Stimulated activated CD8-positive, alpha-beta memory T cell treated with anti-CD3 and anti-CD28 coated beads, Interleukin-7, amount 100 ng/mL, for 4 hours (primary cell): ENCODE data around the gene PSORS1C1.
"Not testable (repeated sequence)": the region's sequence is repeated elsewhere in the genome, so short reads cannot be mapped to it uniquely, and the experiment has no call there.

Experiments
- DNase-seq, 2 donors: peaks; one replicate each; pipeline ENCODE4 v3.0.0-alpha.2; 2020; ENCODE audit warnings: low read depth in 2 of 2

PSORS1C1 gene, protein sequence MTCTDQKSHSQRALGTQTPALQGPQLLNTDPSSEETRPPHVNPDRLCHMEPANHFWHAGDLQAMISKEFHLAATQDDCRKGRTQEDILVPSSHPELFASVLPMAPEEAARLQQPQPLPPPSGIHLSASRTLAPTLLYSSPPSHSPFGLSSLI

DNA sequence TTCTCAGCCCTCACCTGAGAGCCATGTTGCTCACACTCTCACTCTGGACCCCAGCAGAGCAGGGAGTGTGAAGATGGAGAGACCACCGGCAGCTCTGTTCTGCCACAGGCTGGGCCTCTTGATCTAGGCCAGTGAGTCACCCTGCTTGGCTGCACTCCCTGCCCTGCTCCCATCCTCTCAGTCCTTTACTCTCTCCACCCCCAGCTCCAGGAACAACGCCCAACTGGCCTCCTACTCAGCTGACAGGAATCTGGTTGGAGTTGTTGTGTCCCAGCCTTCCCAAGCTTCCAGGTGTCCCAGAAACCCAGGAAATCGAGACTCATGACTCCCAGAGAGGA, at the start of gene PSORS1C1:
Gene PSORS1C1 (plus strand): TSS at position 260 of the 338 bp plus-strand sequence. CDS start 14,833 bp downstream, outside the sequence.
- DNase-seq: no peak

DNA sequence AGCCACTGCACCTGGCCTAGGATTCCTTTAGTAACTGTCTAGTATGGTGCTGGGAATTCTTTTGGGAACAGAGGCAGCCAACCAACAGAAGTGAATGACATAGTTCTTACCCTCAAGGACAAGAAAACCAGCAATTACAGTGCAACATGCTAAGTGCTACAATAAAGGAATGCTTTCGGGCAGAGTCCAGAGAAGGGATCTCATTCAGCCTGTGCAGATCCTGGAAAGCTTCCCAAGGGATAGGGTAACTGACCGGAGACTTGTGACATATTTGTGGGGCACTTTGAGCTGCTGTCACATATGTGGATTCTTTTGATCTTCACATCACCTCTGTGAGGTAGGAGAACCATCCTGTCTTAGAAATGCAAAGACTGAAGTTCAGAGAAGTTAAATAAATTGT, 49.0 kb upstream of the PSORS1C1 start:
- DNase-seq: no peak

- DNase-seq: not testable (repeated sequence)
Observed at GRCh38 chr6:31067028-31067427, 47.6 kb upstream of the PSORS1C1 start.

- DNase-seq: not testable (repeated sequence)
Observed at GRCh38 chr6:31067891-31068668, 46.5 kb upstream of the PSORS1C1 start.

- DNase-seq: peak; percentile 34 to 46
Observed at GRCh38 chr6:31068669-31069340, 45.8 kb upstream of the PSORS1C1 start.

DNA sequence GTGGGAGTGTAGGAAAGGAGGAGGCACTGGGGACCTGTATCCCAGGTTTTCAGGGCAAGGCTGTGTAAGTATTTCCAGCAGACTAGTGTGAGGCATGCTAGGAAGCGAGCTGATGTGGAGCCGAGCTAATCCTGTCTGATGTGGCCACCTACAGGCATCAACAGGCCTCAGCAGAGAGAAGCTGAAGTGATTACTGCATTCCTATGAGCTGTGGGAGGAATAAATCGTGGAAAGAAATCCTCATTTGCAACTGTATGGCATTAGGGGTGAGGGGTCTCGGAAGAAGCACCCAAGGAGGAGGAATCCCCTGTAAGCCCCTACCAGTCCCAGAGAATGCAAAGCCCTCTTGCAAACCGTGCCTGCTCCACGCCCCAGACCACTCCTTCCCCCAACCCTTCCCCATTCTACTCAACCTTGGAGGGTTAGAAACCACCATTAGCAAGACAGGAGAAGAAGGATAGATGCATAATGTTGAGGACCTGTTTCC, 43.8 kb upstream of the PSORS1C1 start:
- DNase-seq: no peak

DNA sequence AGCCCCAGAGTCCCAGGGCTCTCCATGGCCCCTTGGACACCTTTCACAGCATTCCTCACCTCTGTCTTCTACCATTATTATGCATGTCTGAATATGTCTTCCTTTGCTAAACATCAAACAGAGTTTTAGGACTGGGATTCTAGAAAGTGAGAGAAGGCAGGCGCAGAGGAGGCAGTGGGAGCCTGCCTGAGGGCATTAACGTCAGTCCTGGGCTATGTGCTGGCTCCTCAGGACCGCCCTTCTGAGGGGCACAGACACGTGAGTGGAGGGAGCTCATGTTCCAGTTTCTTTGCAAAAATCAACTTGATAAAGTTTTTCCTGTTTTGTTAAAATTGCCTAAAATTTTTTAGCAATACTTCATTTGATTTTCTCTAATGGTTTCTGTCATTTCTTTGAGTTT, 40.2 kb upstream of the PSORS1C1 start:
- no peak for DNase-seq

DNA sequence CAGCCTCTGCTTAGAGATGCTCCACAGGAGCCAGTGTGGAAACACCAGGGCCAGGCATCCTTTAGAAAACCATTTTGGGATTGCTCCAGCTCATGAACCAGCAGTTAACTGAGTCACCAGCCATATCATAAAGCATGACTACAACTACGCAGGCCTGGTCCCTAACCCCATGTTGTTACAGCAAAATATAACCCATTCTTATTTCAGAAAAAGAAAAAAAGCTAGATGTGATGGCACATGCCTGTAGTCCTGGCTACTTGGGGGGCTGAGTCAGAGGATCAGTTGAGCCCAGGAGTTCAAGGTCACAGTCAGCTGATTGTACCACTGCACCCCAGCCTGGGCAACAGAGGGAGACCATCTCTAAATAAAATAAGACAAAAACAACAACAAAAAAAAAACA, 39.1 kb upstream of the PSORS1C1 start:
- no peak for DNase-seq

DNA sequence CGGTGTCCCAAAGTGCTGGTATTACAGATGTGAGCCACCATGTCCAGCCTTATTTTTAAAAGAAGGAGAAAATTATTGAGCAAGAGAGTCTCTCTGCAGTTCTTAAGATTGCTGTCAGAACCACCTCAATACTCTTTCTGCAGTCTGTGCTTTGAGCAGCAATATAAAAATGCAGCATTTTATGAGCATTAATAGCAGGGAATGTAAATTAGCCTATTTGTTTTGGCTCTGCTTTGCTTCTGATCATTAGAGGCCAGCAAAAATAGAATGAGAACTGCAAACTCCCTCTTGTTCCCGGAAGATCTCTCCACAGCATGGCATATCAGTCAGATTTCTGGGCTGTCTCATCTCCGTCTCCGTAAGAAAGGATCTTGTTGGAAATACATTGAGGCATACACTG, 38.0 kb upstream of the PSORS1C1 start:
- DNase-seq: no peak

DNA sequence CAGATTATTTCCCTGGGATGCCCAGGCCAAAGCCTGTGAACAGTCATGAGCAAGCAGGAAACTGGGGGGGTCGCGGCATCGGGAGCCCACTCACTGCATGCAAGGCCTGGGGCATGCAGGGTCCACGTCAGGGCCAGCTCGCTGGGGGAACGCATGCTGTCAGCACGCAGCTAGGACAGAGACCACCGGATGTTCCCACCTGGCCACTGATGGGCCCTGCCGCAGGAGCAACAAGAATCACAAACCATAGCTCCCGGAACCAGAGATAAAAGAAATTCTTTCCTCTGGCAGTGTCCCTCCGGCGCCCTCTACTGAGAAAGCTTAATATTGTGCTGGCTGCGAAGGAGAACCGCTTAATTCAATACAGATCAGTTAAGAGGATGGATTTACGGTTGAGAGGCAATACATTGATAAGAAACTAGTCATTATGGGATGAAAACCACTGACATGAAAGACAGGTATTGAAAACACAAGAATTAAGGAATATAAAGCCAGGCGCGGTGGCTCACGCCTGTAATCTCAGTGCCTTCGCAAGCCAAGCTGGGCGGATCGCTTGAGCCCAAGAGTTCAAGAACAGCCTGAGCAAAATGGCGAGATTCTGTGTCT, 34.8 kb upstream of the PSORS1C1 start:
- DNase-seq: peak; percentile 37 to 46

GRCh38 chr6:31081872-31082271, 32.7 kb upstream of the PSORS1C1 start:
- no peak for DNase-seq

DNA sequence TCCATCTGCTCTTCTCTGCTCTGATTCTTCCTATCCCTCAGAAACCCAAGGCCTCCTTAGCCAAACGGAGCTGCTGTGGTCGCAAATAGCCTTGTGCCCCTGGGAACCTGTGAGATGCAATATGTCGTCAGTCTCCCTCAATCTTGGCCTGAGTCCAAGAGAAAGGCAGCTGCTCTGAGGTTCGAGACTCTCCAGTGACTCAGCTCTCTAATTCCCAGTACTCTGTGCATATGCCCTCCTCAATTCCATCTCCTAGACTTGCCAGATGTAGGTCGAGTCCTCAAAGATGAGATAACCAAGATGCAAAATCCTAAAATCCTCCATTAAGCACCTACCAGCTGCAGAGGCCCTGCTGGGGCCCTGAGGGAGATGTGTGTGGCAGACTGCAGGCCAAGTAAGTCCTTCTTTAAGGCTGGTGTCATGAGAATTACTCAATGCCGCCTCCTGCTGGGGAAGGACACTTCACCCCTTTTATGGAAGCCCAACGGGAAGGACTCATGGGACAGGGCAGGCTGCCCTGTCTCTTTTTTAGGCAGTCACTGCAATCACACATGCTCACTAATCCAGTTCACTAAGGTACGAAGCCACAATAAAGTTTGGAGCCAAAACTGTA, 30.8 kb upstream of the PSORS1C1 start:
- DNase-seq: no peak

DNA sequence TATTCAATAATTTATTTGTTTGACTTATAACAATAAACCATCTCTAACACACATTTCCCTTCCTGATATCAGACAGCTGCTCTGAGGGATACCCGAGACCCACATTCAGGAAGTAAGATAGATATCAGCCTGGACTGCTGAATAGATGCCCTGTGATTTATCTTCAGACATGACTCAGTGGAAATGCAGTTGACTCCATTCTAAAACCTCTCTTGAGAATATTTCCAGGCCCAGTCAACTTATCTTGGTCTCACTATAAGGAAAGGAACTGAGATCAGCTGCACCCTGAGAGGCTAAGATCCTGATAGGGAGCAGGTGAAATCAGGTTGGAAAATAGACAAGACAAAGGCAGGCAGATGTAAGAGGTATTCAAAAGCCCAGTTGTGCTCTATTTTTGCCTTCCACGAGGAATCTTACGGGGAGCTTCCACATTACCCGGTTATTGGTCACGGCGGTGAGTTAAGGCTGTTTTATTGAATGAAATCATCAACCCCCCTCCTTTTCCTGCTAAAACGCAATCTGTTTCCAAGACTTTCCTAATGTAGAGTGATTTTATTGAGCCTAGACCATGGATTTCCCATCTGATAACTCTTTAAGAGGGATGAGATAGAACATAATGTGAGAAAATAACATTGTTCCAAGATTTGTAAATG, 27.7 kb upstream of the PSORS1C1 start:
- no peak for DNase-seq

GRCh38 chr6:31087494-31088089, 27.0 kb upstream of the PSORS1C1 start:
- peak; percentile 68 to 88 for DNase-seq

DNA sequence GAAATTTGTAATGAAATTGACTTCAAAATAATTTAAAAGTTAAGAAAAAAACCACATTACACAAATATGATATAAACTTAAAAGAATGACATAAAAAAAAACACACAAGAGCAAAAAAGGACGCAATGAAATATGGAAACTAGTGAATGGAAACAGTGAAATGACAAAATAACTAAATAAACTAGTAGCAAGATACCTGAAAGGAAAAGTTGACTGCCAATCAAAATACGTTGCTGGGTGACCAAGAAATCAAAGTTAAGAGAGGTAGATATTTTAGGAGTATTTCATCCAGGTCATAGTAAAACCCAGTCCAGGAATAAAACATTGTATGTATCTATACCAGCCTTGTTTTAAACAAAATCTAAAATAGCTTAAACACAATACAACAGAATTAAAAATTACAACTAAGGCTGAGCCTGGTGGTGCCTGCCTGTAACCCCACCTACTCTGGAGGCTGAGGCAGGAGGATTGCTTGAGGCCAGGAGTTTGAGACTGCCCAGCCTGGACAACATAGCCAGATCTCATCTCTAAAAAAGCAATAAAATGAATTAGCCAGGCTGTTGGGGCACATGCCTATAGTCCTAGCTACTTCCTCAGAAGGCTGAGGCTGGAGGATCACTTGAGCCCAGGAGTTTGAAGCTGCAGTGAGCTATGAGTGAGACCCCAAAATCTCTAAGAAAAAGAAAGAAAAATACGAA, 24.2 kb upstream of the PSORS1C1 start:
- no peak for DNase-seq

DNA sequence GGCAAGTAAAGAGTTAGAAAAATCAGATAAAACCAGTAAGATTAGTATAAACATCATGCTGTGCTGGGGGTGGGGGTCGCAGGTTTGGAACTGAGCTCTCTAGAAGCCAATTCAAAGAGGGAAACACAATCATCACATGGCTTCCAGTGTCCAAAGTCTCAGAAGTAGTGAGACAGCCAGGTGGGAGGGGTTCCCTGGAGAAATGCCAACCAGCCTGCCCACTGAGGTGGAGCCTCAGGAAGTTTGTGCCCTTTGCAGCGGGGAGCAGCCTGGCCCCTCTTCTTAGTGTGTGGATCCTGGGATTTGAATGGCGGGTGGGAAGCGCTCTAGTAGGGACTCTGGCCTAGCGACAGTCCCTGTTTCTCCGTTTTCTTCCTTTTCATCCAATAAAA, 23.6 kb upstream of the PSORS1C1 start:
- no peak for DNase-seq

DNA sequence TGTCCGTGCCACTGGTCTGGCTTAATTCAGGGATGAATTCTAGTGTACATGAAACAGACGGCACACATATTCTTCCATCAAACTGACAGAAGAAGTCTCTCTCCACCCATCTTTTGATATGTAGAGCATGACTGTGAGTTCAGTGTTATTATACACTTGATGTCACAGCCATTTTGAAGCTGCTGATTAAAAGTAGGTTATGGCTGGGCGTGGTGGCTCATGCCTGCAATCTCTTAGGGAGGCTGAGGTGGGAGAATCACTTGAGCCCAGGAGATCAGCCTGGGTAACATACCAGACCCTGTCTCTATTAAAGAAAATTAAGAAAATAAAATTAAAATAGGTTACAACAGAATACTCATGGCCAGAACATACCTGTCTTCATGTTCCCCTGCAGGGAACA, 22.9 kb upstream of the PSORS1C1 start:
- DNase-seq: no peak

DNA sequence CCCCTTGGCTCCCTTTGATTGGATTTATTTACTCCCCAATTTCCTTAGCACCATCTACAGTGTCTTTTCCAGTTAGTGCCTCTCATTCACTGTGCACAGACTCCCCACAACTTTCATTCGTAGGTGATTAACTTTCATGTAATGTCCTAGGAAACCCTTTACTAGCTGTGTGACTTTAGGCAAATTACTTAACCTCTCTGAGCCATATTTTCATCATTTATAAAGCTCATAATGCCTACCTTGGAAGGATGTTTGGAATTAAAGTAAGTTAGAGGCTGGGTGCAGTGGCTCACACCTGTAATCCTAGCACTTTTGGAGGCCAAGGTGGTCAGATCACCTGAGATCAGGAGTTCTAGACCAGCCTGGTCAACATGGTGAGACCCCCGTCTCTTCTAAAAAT, 22.4 kb upstream of the PSORS1C1 start:
- DNase-seq: no peak

DNA sequence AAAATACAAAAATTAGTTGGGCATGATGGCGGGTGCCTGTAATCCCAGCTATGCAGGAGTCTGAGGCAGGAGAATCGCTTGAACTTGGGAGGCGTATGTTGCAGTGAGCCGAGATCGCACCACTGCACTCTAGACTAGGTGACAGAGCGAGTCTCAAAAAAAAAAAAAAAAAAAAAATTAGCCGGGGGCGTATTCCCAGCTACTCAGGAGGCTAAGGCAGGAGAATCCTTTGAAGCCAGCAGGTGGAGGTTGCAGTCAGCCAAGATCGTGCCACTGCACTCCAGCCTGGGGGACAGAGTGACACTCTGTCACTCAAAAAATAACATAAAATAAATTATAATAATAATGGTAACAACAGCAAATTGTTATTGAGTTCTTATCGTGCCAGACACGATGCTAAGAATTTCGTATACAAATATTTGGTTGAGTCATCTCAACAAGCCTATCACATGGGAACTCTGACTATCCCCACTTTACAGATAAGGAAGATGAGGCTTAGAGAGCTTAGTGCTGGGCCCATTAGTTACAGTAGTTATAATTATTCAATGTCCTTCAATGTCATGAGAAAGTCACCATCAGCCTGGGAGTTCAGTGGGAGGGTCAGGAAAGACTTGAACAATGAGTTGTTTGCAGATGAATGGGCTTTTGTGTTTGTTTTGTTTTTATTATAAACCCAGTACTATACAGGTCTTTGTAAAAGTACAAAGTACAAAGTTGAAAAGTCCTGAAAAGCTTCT, 21.7 kb upstream of the PSORS1C1 start:
- DNase-seq: no peak

- no peak for DNase-seq
Observed at GRCh38 chr6:31094389-31094881, 20.2 kb upstream of the PSORS1C1 start.
